HG03457 (cell line): ENCODE data around the gene RHOT2.

ENCODE experiments used
- ATAC-seq: cut with Tn5 transposase; IDR thresholded peaks from one replicate; pipeline ENCODE4 v1.9.1; 2021; ENCODE audit warnings: moderate number of reproducible peaks; ENCODE audit not compliant: unreplicated experiment

The RHOT2 gene

GRCh38 chr16:632486-633335 lies 35.2 kb upstream of the RHOT2 start:
- ATAC-seq = no peak

GRCh38 chr16:633336-634050 lies 34.4 kb upstream of the RHOT2 start:
- ATAC-seq = no peak

GRCh38 chr16:634051-634670 lies 33.8 kb upstream of the RHOT2 start:
- ATAC-seq = no peak

GRCh38 chr16:634996-635395 lies 32.9 kb upstream of the RHOT2 start:
- ATAC-seq = no peak

- ATAC-seq = peak; percentile 1
These were observed 32.2 kb upstream of the RHOT2 start for GRCh38 chr16:635573-636205.

- peak; percentile 43 for ATAC-seq
These were observed 31.5 kb upstream of the RHOT2 start, which contains the start of gene METTL26 for GRCh38 chr16:636206-637080. METTL26 (minus strand) TSS chr16:636305; CDS start chr16:636290, 15 bp downstream.

GRCh38 chr16:637081-638018 lies 30.6 kb upstream of the RHOT2 start:
- no peak for ATAC-seq

- no peak for ATAC-seq
These were observed 29.8 kb upstream of the RHOT2 start for GRCh38 chr16:638034-638543.

GRCh38 chr16:638836-639235 lies 29.1 kb upstream of the RHOT2 start:
- no peak for ATAC-seq

GRCh38 chr16:640614-641013 lies 27.3 kb upstream of the RHOT2 start:
- ATAC-seq = no peak

GRCh38 chr16:641326-642188 lies 26.4 kb upstream of the RHOT2 start, which contains the start of gene MCRIP2:
MCRIP2 (plus strand) TSS chr16:641828; CDS start chr16:641992, 164 bp downstream.
- ATAC-seq = no peak

- ATAC-seq = no peak
These were observed 25.5 kb upstream of the RHOT2 start for GRCh38 chr16:642189-643049.

- ATAC-seq = no peak
These were observed 24.9 kb upstream of the RHOT2 start for GRCh38 chr16:643050-643368.

GRCh38 chr16:644556-644955 lies 23.4 kb upstream of the RHOT2 start:
- ATAC-seq = no peak

- no peak for ATAC-seq
These were observed 21.9 kb upstream of the RHOT2 start for GRCh38 chr16:645852-646678.

GRCh38 chr16:646679-647172 lies 21.2 kb upstream of the RHOT2 start:
- no peak for ATAC-seq
